Calu3 (cell line): ENCODE data around the gene ATPAF1. TPM values are rescaled to one million over a fixed set of nuclear protein-coding genes. Genes with fewer than 3 reads are reported as not detected.

ENCODE experiments used
- BruUV-seq: library from RNA; stranded (reverse); fragments of 400-500 nt; replicated peaks from 2 replicates; lab custom pipeline; 2021; lab: Mats Ljungman, UMichigan
- CTCF ChIA-PET: fragments of 300-600 bp; sonication (Branson Sonifier 250); formaldehyde crosslinking; loops from one replicate; lab custom pipeline; 2022; ENCODE audit warnings: antibody characterized with exemption; lab: Charles Lee
- DNase-seq: peaks from one replicate; pipeline ENCODE4 v3.0.0; 2022
- H3K27ac Mint-ChIP-seq: one replicate; pipeline ENCODE4 v1.8.0; 2022; ENCODE audit warnings: mixed read lengths; ENCODE audit not compliant: unreplicated experiment
- H3K27me3 Mint-ChIP-seq: one replicate; pipeline ENCODE4 v1.8.0; 2022; ENCODE audit warnings: mixed read lengths; ENCODE audit not compliant: unreplicated experiment
- H3K36me3 Mint-ChIP-seq: one replicate; pipeline ENCODE4 v1.8.0; 2022; ENCODE audit warnings: mild to moderate bottlenecking, moderate library complexity, mixed read lengths; ENCODE audit not compliant: insufficient read depth, unreplicated experiment
- H3K4me1 Mint-ChIP-seq: one replicate; pipeline ENCODE4 v1.8.0; 2022; ENCODE audit warnings: mild to moderate bottlenecking, low read depth, mixed read lengths; ENCODE audit not compliant: unreplicated experiment
- H3K4me3 Mint-ChIP-seq: one replicate; pipeline ENCODE4 v1.8.0; 2022; ENCODE audit warnings: mild to moderate bottlenecking, low read depth, moderate library complexity, mixed read lengths; ENCODE audit not compliant: unreplicated experiment
- H3K9me3 Mint-ChIP-seq: one replicate; pipeline ENCODE4 v1.8.0; 2022; ENCODE audit warnings: low read depth, mixed read lengths; ENCODE audit not compliant: unreplicated experiment
- intact Hi-C: fragments of 100-400 bp; cut with micrococcal nuclease; formaldehyde crosslinking; loops from one replicate; pipeline ENCODE4 v1.10.0; 2022; ENCODE audit not compliant: unreplicated experiment
- total RNA-seq: library from RNA; stranded (reverse); gene quantifications from 2 replicates; pipeline ENCODE4 v1.2.3, GENCODE V29; 2022
- TF ChIP-seq, protein P1 (sequence below): fragments of 200-600 bp; IDR thresholded peaks from one replicate; pipeline ENCODE4 v1.8.0; 2022; ENCODE audit warnings: antibody characterized with exemption; ENCODE audit not compliant: unreplicated experiment

Gene ATPAF1
- total RNA-seq, 1 experiment from 2014 or later, result 34.5 TPM

DNA sequence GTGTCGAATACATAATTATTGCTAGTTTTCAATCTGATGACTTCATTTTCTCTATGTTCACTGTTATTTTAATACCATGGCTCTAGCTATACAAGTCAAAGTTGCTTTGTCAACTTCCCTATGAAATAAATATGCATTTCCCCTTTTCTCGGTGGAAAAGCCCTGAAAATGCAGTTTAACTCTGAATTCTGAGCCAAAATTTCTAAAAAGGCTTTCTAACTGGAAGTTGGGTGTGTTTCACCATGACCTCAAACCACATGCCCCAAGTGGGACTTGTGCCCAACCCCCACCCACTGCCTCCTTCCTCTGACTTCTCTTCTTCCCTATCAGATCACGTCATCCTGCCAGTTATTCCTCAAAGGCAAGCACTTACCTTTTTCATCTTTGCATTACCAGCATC, 73.0 kb downstream of the ATPAF1 start:
- TF ChIP-seq, protein P1, sequence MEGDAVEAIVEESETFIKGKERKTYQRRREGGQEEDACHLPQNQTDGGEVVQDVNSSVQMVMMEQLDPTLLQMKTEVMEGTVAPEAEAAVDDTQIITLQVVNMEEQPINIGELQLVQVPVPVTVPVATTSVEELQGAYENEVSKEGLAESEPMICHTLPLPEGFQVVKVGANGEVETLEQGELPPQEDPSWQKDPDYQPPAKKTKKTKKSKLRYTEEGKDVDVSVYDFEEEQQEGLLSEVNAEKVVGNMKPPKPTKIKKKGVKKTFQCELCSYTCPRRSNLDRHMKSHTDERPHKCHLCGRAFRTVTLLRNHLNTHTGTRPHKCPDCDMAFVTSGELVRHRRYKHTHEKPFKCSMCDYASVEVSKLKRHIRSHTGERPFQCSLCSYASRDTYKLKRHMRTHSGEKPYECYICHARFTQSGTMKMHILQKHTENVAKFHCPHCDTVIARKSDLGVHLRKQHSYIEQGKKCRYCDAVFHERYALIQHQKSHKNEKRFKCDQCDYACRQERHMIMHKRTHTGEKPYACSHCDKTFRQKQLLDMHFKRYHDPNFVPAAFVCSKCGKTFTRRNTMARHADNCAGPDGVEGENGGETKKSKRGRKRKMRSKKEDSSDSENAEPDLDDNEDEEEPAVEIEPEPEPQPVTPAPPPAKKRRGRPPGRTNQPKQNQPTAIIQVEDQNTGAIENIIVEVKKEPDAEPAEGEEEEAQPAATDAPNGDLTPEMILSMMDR, result no peak
- BruUV-seq, result no TSS peak
- H3K36me3 Mint-ChIP-seq, result peaks cover 9% of the 10 kb centered on the region
- H3K27ac Mint-ChIP-seq, result no peak overlapping the region
- H3K4me3 Mint-ChIP-seq, result no peak overlapping the region
- peaks cover 6% of the 10 kb centered on the region for H3K4me1 Mint-ChIP-seq
- DNase-seq, result no peak
- CTCF ChIA-PET, result no interaction called here
- H3K9me3 Mint-ChIP-seq, result no peaks in the 10 kb centered on the region
- intact Hi-C loops, result no loop called here
- no peaks in the 10 kb centered on the region for H3K27me3 Mint-ChIP-seq

DNA sequence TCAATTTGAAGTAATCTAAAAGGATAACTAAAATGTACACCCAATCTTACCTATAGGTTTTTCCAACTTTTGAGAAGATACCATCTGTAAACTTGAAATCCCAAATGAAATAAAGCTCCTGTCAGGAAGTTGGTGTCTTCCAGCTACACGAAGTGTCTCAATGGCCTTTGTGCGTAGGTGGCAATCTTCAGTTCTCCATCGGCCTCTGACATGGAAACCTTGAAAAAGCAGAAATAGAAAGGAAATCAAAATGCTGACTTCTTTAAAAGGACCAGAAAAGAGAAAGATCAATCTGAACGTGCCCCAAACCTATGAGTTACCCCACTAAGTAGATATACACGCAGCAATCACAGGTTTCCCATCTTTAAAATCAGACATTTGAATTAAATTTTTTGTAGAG, 74.1 kb downstream of the ATPAF1 start:
- H3K36me3 Mint-ChIP-seq, result peaks cover 10% of the 10 kb centered on the region
- TF ChIP-seq, protein P1, result no peak
- intact Hi-C loops, result no loop called here

DNA sequence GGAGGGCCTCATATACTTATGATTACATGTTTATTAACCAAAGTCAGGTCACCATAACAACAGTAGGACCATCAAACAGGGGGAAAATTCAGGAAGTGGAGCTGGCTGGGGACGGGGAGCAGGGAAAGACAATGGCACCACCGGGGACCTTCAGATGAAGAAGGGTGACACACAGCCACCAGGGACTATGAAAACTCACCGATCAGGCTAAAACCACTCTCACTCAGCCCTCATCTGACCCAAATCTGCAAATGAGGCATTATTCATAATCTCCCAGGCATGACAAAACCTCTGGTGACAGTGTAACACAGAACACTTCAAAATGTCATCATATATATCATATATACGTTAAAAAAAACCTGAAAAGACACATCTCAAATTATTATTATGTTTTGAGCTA, 75.3 kb downstream of the ATPAF1 start:
- TF ChIP-seq, protein P1, result no peak
- no peak overlapping the region for H3K4me3 Mint-ChIP-seq
- no TSS peak for BruUV-seq
- CTCF ChIA-PET, result no interaction called here
- DNase-seq, result no peak
- H3K4me1 Mint-ChIP-seq, result no peaks in the 10 kb centered on the region
- no peak overlapping the region for H3K27ac Mint-ChIP-seq
- intact Hi-C loops, result no loop called here
- H3K36me3 Mint-ChIP-seq, result peaks cover 13% of the 10 kb centered on the region
- no peaks in the 10 kb centered on the region for H3K27me3 Mint-ChIP-seq
- H3K9me3 Mint-ChIP-seq, result peaks cover 2% of the 10 kb centered on the region

More for the DNA sequence above, 74.1 kb downstream of the ATPAF1 start:
- BruUV-seq, result no TSS peak
- DNase-seq, result no peak
- no peak overlapping the region for H3K27ac Mint-ChIP-seq
- peaks cover under 1% of the 10 kb centered on the region for H3K9me3 Mint-ChIP-seq
- no peaks in the 10 kb centered on the region for H3K27me3 Mint-ChIP-seq
- no peak overlapping the region for H3K4me3 Mint-ChIP-seq
- no peaks in the 10 kb centered on the region for H3K4me1 Mint-ChIP-seq
- CTCF ChIA-PET, result interaction anchor here (0.7 kb wide), 1 partner anchor 508 kb away, joined by 4 read pairs; no protein-coding TSS in a partner anchor

DNA sequence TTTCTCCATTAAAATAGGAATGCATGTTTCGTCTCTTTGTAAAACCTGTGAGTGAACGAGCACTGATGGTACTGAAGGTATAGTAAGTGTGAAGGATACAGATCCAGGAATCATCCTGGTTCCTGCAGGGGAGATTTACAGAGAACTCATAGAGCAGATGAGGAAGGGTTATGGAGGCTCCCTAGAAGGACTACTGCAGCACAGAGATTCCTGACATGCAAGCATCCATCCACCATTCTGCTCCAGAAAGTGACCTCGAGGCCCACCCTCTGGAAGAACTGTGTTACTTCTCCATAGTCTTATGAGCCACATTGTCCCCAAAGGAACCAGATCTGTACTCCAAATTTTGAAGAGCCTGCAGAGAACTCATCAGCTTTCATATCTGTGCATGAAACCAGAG, 78.6 kb downstream of the ATPAF1 start:
- H3K27ac Mint-ChIP-seq, result no peak overlapping the region
- no peaks in the 10 kb centered on the region for H3K4me1 Mint-ChIP-seq
- intact Hi-C loops, result no loop called here
- DNase-seq, result no peak
- BruUV-seq, result no TSS peak
- CTCF ChIA-PET, result no interaction called here
- peaks cover 2% of the 10 kb centered on the region for H3K9me3 Mint-ChIP-seq
- H3K36me3 Mint-ChIP-seq, result peaks cover 13% of the 10 kb centered on the region
- no peak overlapping the region for H3K4me3 Mint-ChIP-seq
- TF ChIP-seq, protein P1, result no peak
- H3K27me3 Mint-ChIP-seq, result no peaks in the 10 kb centered on the region
